Measurements from ENCODE around the gene UPF1.

- TF ChIP-seq CTCF (conservative IDR thresholded peaks at IDR 0.05) (no peak), ZFX (IDR thresholded peaks at IDR 0.05) (no peak)
These were observed 75.1 kb downstream of the UPF1 start for GRCh38 chr19:18906605-18907519.
